NCI-H1694 treated with DMSO at 0.1 percent for 48 hours (cell line): ENCODE data around the gene TBATA.
A peak's percentile ranks its signal among the peaks of the same experiment; 100 is the strongest.

Experiments
- DNase-seq: peaks from one replicate; lab custom pipeline; 2025; lab: John Stamatoyannopoulos, UW

Gene TBATA

DNA sequence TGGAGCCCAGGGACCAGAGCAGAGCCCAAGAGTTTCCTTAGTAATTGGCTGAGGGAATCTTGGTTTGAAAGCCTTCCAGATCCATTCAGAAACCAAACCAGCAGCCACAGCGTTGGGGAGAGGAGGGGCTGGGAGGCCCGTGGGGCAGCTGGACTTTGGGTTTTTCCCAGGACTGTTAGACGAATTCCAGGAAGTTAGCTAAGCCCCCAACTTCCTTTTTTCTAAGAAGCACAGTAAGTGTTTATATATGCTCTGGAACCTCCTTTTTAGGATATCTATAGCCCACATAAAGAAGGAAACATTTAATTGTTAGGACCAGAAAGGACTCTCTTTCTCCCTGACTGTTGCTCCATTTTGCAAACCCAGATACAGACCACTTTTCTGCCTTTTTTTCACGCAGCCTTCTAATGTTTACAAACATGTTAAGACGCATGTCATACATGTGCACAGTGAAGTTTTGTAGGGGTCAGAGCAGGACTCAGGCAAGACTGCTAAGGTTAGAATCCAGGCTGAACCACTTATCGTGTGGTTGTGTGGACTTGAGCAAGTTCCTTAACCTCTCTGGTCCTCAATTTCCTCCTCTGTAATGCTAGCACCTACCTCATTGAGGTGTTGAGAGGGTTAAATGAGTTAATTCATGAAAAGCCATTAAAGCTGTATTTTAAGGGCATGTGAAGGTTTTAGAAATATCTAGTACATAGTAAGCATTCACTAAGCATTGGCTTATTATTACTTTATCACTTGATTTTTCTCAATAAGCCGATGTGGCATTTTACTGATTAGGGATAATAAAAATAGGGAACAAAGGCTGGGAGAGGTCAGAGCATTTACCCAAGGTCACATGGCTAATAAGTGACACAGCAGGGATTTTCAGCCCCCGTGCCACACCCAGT, 42.4 kb downstream of the TBATA start:
- no peak for DNase-seq

GRCh38 chr10:70740406-70741288, 44.5 kb downstream of the TBATA start:
- DNase-seq: no peak

DNA sequence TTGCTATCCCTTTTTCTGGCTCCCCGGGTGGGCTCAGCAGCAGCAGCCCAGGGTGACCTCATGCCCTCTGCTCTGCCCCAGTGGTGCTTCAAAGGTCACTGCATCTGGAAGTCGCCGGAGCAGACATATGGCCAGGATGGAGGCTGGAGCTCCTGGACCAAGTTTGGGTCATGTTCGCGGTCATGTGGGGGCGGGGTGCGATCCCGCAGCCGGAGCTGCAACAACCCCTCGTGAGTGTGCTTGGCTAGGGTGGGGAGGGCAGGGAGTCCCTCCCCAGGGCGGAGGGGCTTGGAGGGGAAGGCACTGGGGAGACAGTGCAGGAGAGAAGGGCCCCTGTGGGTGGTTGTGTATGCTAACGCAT, 46.4 kb downstream of the TBATA start:
- no peak for DNase-seq

GRCh38 chr10:70738006-70738760, 47.0 kb downstream of the TBATA start:
- DNase-seq: no peak

GRCh38 chr10:70737250-70737649, 47.9 kb downstream of the TBATA start:
- no peak for DNase-seq

GRCh38 chr10:70736525-70736924, 48.7 kb downstream of the TBATA start:
- no peak for DNase-seq

DNA sequence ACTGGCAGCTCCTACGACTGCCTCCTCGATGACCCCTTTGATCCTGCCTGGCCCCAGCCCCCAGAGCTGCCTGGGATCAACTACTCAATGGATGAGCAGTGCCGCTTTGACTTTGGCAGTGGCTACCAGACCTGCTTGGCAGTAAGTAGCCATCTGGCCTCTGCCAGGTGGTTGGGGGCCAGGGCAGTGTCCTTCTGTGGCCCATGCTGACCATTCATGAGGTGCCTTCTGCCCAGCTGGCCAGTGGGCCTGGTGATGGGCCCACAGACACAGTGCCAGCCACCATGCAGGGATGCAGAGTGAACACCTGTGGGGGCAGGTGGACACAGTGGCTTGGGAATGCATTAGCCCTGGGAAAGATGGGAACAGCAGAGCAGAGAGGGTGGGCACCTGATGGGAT, 50.0 kb downstream of the TBATA start:
- DNase-seq: no peak

- DNase-seq: no peak
Observed at GRCh38 chr10:70733051-70733450, 52.1 kb downstream of the TBATA start.

- no peak for DNase-seq
Observed at GRCh38 chr10:70732569-70732968, 52.6 kb downstream of the TBATA start.

DNA sequence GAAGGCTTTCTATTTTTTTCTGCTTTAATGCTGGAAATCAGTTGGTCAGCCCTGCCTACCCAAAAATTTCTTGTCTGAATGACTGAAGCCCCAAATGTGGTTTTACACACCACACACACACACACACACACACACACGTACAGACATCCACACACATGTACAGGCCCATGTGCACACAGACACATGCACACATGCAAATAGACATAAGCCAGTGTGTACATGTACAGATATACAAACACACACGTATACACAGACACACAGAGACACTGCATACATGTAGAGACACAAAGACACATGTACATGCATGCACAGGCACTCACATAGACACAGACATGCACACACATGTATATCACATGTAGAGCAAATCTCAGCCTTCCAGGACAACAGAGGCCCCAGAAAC, 54.2 kb downstream of the TBATA start:
- no peak for DNase-seq

- peak; percentile 74 for DNase-seq
Observed at GRCh38 chr10:70729763-70730357, 55.3 kb downstream of the TBATA start.

DNA sequence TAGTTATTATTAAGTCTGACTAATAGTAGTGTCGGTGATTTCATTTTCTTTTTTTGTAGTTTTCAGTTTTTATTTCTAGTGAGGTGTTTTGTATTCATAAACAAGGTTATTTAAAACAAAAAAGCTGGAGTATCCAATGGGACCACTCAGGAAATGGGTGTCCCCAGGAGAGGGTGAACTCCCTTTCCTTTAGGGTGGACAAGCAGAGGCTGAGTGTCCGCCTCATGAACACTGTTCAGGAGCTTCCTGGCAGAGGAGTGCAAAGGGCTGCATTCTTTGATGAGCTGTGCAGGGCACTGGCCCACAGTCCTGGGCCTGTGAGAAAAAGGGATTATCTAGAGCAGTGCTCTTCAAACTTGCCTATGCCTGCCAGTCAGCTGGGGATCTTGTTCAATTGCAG, 56.8 kb downstream of the TBATA start:
- no peak for DNase-seq

GRCh38 chr10:70726909-70727495, 58.2 kb downstream of the TBATA start:
- DNase-seq: no peak

DNA sequence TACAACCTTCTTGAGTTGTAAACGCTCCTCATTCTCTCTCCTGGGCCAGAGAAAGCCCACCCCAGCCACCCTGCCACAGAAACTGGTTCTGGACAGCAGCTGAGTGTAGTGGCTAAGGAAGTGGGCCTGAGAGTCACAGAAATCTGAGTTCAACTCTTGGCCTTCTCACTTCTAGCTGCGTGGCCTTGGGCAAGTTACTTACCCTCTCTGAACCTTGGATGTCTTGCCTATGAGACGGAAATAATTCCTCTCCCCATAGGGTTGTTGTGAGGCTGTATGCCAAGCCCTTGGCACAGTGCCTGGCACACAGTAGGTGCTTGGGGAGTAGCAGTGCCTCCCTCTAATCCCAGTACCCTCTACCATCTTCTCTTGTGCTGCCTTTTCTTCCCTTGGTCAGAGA, 61.4 kb downstream of the TBATA start:
- no peak for DNase-seq

DNA sequence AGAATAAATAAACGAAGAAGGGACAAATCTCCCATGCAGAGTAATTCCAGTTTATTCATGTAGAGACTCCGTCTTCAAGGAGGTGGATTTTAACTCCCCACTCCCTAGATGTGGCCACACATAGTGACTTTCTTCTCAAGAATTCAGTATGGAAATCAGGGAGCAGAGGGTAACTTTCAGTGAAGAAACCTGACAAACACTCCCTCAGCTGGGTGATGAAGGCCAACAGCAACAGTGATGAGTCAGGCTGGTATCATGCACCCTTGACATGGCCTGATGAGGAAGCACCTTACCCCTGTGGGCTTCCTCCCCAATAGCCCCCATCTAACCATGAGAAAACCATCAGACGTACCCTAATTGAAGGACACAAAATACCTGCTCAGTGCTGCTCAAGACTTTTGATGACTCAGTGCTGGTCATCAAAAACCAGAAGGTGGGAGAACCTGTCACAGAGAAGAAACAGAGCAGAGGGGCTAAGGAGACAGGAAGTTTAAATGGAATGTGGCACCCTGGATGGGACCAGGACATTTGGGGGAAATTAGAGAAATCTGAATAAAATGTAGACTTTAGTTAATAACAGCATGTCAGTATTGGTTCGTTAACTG, 62.3 kb downstream of the TBATA start:
- no peak for DNase-seq
